ENCODE measurements around the gene CNGA3.

The CNGA3 gene

DNA sequence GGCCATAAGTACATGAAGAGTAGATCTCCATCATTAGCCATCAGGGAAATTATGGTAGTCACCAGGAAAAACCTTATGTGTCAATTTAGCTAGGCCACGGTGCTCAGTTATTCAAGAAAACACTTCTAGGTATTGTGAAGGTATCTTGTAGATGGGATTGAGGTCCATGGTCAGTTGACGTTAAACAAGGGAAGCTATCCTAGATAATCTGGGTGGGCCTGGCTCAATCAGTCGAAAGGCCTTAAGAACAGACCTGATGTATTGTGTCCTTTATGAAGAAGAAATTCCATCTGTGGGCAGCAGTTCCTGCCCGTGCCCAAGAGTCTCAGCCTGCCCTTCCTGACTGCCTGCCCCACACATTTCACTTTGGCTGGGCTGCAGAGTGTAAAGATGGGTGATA lies 16.7 kb upstream of the CNGA3 start:
- no peak for DNase-seq

DNA sequence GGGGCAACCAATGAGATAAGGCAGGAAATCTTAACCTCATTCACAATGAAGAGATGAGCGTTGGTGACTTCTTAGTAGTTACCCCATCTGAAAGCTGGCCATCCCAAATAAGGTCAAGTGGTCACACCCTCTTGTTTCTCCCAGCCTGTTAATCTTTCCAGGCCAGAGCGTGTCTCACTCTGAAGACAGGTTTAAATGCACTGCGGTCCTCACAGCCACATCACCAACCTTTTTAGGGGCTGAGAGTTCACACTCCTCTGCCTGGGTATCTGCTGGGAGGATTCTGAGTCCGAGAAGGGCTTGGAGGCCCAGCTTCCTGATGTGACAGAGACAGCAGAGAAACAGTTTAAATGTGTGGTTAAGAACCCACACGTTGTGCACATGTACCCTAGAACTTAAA lies 13.3 kb upstream of the CNGA3 start:
- no peak for DNase-seq

DNA sequence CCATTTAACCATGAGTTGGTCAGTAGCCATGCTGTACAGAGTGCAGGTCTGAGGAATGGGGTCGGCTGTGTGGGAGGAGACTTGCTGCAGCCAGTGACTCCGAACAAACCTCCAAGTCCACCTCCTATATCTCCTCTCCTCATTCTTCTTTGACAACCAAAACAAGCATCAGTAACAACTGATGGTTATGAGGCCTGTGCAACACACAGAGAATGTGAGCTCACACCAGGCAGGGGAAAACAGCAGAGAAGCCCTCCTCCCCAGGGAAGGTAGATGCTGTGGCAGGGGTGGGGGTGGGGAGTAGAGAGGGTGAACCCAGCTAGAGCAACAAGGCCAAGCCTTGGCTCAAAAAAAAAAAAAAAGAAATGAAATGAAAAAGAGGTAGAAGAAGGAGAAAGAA lies 12.3 kb upstream of the CNGA3 start:
- DNase-seq, result no peak

DNA sequence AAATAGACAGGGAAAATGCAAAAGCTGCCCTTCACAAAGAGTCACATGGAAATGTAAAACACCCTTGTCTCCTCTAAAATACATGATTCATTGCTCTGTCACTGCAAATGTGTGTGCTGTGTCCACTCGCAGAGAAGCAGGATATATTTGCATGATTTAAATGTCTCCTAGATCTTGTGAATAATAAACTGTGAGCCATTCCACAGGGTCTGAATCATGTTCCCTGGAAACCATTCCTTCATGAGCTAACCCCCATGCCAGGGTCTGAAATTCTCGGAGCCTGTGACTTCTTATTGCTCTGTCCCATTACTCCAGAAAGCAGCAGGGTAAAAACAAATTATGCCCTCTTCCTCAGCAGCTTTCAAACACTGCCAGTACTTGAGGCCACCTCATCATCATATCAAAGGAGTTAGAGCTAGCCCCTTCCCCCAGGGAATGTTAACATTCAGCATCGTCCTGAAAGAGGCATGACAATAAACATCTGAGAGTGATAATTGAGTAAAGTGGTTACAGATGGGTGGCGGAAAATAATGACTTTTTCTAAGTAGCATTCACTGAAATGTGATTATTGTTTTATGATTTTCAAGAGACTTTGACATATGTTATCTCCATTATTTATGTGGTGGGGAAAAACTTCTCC lies 11.7 kb upstream of the CNGA3 start:
- no peak for DNase-seq

DNA sequence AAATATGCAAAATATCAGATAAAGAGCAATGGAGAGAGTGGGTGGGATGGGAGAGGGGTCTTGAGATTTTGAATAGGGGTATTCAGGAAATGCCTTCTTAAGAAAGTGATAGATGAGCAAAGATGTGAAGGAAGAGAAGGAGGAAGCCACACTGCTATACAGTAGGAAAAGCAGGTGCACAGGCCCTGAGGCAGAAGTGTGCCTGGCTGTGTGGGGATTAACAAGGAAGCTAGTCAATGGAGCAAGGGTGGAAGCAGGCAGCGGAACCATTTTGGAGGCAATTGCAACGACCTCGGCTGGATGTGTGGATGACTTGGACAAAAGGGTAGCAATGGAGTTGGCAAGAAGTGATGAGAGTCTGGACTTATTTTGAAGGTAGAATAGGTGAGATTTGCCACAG lies 11.0 kb upstream of the CNGA3 start:
- DNase-seq, result no peak

DNA sequence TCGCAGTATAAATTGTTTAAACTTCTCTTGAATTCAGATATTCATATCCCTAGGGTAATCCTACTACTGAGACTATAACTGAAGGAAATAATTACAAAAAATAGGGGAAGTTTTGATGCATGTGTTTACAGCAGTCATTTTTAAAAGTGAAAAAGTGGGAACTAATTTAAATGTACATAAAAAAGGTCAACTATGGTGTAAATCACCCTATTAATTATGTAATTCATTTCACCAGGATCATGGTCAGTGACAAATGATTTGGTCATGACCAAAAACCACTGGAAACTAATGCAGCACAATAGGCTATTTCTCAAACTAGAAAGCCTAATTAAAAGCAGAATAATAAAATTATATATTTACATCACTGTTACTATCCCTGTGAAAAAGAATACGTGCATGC lies 5.0 kb upstream of the CNGA3 start:
- DNase-seq, result no peak

DNA sequence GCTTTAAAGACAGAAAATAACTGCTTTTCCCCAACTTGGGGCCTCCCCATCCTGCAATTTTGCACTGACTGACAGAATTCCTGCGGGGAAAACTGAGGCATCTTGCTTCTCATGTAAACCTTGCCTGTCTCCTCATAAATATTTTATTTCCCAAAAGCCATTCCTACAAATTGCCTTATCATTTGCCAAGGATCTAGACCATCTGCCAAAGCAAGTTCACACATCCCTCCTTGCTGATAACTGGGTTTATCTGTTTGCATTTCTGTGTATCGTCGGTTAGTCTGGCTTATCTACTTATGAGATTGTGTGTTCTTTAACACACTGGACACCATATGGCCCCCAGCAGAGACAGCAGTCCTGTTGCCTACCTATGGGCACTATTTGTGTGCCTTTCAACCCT lies 3.0 kb upstream of the CNGA3 start:
- DNase-seq, result no peak

DNA sequence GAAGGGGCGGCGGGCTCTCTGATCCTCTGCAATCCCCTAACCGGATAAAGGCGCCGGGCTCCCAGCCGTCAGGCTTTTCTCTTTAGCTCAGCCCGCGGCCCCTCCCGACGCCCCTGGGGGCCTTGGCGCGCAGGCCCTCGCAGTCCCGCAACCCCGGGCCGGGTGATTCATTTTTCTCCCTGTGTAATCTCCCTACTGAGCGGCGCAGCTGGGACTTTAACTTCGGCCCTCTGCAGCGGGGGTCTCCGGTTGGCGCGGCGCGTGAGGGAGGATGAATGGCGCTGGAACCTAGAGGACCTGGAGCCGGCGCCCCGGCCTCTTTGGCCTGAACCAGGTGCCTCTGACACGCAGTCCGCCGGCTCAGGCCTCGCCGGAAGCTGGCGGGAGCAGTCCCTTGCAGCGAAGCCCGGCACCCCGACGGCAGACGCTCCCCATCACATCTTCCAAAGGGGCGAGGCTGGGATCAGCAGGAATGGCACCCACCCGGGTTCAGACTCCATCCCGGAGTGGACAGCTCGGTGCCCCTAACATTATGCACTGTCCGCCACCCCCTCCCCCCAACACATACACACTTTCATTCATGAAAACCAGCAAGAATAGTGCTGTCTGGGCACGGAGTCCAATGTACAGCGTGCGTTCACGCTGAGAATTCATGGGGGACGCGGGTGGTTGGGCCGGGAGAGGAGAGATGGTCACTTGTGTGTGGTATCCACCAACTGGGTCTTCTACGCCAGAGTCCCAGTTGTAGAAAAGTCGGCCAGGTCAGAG lies 1.2 kb downstream of the CNGA3 start:
- DNase-seq, result no peak

DNA sequence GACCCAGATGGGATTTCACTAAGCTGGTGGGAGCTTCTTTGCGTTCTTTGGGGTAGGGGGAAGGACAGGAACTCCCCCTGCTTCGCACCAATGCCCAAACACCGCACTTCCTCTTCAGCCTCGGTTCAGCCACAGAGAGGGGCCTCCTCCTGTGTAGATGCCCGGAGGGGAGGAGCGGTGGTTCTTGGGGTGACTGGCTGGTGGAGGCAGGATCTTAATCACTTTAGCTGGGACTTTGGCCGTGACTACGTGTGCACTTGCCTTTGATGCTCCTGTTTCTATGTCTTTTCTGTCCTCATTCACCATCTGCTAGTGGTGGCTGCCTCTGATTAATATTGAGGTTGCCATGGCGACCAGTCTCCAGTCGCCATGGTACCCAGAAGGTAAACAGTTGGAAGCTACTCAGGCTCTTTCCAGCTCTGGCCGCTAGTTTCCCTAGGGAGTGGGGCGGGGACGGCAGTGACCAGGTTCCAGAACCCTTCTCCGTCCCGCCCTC lies 1.9 kb downstream of the CNGA3 start:
- DNase-seq, result no peak

DNA sequence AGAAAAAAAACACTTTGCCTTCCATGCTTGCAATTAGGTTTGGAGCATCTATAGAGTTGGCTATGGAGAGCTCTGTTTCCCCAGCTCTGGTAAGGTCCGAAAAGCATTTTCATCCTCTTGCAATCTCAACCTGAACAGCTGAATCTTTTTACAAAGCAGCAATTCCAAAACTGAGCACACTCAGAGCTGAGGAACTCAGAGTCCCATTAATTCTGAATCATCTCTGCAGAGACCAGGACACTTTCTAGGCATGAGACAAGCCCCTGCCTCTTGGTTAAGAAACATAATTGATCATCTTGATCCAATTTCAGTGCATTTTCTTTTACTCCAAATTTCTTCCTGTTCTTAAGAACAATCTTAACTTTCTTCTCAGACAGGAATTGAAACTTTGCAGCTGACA lies 4.2 kb downstream of the CNGA3 start:
- no peak for DNase-seq

DNA sequence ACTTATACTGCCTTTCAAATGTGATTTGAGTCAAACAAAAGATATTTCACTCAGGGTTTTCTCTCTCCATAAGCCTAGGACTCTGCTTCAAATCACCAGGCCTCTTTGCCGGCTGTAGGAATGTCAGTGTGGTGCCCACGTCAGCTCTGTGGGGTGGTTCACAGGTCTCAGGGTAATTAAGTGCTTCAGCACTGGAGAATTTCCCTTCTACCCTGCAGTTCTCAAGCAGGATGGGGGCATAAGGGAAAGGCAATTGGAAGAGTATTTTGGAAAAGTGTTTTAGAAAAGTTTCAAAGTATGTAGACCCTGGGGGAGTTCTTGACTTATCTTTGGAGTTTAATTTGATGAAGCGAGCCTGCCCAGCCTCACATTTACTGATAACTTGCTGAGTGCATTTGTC lies 9.6 kb downstream of the CNGA3 start:
- DNase-seq, result no peak

DNA sequence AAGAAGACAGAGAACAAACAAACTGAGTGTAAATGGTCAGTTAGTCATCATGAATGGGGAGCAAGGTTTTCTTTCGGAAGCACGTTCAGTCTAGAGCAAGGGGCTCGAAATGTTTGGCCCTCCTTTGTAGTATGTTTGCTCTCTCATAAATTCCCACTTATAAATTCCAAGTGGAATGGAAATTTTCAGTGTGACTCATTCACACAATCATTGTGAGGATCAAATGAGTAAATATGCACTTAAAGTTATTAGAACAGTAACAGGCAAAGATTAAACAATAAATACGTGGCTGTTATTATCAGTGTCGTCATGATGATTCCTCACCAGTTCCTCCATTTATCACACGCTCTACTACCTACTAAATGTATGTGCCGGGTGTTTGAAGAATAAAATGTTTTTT lies 10.5 kb downstream of the CNGA3 start:
- DNase-seq, result no peak

DNA sequence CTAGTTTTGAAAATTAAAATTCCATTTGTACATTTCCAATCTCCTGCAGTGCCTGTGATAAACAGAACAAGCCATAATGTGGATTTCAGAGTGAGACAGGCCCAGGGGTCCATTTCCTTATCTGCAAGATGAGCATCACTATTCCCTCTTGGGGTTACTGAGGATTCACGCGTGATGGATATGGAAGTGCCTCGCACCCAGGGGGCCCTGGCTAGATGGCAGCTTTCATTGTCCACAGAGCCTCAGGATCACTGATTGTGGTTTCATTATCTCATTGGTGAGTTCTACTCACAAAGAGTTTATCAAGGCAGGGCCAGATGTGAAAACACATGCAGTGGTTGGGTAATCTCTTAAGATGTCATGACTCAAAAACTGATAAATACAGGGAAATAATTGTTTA lies 11.6 kb downstream of the CNGA3 start:
- no peak for DNase-seq

DNA sequence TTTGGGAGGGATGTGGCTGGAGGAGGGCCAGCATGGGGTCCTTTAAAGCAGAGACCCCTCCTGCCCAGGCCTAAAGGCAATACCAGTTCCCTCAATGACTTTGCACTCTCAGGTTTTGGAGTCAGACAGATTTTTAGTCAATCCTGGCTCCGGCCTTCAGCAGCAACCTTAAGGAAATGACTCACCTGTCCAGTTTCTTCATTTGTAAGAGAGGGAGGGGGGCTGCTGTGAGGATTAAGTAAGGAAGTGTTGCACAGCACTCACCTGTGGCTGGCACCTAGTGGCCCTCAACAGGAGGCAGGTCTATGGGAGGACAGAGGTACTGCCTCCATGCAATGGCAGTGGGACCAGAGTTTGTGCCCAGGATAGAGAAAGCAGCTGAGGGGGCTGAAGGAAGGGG lies 13.7 kb downstream of the CNGA3 start:
- DNase-seq, result no peak

DNA sequence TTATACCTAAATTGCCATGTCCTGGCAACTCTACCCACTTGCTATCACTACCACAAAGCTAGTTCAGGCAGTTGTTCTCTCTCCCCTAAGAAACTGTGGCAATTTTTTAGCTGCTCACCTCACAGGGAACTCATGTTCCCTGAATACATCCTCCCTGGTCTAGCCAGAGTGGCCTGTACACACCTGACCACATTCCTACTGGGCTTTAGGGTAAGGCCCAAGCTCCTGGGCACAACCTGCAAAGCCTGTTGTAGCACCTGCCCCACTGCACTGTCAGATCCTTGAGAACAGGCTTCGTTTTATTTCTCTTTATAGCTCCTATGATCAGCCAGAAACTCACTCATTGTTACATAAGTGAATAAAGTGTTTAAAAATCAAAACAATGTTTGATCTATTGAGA lies 21.5 kb downstream of the CNGA3 start:
- DNase-seq, result no peak

DNA sequence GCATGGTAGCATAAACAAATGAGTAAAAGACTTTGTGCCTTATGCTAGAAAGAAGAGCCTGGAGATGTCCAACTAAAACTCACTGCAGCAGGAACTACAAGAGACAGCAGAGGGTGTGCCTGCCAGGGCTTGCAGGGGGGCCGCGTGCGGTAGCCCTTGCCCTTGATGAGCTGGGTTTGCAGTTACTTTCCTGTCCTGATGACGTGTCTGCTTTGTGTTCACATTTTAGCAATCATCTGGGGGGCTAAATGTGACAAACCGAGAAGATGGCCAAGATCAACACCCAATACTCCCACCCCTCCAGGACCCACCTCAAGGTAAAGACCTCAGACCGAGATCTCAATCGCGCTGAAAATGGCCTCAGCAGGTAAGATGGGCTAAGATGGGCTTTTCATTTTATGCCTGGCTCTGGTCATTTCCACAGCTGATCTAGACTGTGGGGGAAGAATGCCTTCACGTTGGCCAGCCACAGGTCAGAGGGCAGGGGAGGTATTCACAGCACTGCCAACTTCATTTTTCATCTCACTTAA lies 23.5 kb downstream of the CNGA3 start:
- DNase-seq, result no peak

DNA sequence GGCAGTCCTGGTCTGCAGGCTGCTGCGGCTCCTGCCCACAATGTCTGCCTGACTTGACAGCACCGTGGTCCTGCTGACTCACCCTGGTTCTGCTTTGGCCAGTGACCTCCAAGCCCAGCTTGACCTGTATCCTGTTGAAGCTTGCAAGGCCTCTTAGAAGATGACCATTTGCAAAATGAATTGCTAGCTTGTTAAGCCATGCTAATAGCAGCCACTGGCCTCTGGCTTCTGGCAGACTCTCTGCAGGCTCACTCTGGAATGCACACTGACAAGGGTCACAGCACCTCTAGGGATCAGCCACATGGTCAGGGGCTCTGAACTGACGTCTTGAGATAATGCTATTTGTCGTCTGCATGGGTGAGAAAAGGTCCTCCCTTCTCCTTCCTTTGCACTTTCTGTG lies 25.9 kb downstream of the CNGA3 start:
- DNase-seq, result no peak

DNA sequence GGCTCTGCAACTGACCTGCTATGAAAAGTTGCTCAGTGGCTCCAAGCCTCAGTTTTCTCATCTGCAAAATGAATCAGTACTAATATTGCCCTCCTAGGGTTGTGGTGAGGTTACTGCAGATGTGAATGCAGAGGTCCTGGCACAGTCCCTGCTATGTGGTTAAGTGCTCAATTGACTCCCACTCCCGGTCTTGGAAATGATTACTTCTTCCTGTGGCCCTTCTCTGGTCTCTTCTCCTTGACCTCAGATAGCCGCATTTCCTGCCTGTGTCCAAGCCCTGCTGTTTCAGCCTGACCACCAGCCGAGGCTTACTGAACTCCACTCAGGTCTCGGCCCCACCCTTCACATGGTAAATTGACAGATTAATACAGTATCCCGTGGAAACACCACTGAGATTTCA lies 26.3 kb downstream of the CNGA3 start:
- no peak for DNase-seq

DNA sequence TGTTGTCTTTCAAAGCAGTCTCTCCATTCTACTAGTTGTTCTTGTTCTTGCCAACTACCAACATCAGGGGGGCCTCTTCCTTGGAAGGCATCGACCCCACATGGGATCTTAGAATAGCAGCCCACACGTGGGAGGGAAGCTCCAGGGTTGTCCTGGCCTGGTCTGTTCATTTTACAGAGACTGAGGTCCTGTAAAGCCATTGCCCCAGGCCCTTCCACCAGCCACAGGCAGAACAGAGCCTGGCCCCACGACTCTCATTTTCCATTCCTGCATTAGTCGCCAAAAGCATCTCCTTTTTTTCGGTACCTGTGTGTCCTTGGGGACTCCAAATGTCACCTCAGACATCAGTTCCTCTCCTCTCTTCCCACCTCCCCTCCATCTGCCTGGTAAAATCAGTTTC lies 28.0 kb downstream of the CNGA3 start:
- no peak for DNase-seq

DNA sequence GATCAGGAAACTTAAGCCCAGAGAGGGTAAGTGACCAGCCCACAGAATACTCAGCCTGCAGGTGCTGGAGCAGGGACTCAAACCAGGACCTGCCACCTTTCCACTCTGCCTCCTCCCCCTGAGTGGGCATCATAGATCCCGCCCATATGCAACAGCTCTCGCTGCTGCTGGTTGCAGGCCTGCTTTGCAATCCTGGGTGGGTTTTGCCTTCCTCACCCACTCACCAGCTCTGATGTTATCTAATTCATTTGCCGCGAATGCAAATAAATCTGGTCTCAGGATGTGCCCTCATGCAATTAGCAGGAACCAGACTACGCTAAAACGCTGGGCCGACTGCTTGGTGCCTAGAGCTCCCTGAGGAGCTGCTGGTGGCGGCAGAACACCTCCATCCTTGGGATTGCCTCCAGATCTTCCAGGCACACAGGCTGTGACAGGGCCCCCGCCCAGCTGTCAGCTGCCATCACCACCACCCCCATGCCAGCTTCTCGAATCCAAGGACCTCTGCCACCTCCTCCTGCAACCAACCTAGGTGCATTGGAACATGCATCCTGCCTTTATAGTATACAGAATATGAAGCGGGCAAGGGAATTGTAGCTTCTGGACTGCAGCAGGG lies 28.8 kb downstream of the CNGA3 start:
- DNase-seq, result no peak

DNA sequence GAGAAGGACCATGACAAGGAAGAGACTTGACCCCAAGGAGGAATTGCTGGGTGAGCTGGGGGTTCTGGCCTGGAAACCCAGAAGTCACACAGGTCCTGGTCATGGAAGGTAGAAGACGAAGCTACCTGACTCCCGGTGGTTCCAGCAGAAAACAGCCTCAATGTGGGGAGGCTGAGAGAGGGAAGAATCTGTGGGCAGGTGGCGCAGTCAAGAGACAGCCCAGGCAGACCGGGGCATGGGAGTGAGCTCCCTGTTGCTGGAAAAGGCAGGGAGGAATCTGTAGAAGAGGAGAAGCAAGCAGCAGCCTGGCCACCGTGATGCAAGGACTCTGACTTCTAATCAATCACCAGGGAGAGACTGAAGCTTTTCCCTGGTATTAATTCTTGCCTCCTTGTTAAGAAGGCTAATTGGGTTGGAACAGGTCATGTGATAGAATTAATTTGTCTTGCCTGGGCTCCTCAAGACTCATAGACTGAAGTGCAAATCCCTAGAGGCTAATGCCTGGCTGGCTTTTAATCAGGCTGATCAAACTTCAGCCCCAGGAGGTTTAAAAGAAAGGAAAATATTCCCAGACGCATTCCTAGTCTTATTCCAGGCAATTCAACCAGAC lies 30.1 kb downstream of the CNGA3 start:
- no peak for DNase-seq

DNA sequence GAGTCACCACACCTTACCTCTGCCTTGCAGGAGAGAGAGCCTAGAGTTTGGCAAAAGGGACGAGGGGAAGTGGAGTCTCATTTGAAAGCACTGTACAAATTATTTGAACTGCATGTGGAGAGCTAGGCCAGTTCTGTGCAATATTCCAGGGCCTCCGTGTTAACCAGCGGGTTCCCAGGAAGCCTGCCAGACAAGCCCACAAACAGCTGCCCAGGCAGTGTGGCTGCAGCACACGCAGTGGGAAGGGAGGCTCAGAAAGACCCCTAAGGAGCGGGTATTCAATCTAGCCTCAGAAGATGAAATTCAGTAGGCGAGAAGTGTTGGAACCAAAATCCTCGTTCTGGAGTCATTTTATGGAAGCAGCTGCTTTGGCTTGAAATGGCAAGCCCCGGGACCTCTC lies 30.7 kb downstream of the CNGA3 start:
- no peak for DNase-seq

DNA sequence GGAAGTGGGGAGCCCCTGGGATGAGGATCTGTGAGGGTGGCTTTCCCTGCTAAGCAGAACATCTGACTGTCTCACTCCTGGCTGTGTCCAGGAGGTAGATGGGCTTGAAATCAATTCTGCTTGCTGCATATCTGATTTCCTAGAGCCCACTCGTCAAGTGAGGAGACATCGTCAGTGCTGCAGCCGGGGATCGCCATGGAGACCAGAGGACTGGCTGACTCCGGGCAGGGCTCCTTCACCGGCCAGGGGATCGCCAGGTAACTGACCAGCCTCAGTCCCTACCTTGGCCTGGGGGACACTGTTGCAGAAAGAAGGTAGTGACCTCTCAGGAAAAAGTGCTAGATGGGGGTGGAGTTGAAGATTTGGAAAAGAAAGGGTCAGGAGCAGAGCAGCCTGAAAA lies 31.3 kb downstream of the CNGA3 start:
- no peak for DNase-seq

DNA sequence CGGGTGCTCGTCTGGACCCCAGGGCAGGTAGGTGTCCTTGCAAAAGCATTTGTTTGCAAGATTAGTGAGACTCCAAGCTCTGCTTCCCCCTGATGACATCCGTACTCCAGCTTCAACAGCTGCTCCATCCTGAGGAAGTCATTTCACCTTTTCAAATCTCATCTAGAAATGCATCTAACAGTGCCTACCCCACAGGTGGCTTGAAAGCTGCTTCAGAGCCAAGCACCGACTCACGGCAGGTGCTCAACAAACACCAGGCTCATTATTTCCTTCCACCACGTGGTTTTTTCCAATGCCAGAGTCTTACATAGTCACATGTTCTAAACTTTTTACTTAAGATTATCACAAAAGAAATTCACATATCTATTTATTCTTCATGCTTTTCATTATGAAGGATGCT lies 31.9 kb downstream of the CNGA3 start:
- no peak for DNase-seq
